H4 (cell line): ENCODE data around the gene COX4I1. TPM values are rescaled to one million over a fixed set of nuclear protein-coding genes. Genes with fewer than 3 reads are reported as not detected.

ENCODE experiments used
- DNase-seq: peaks from one replicate; pipeline ENCODE4 v3.0.0-alpha.2; 2015; ENCODE audit warnings: low spot score
- total RNA-seq: library from RNA; depleted of rRNA; stranded (reverse); fragments of >200 nt; shearing (Covaris generic); gene quantifications from 2 replicates; pipeline ENCODE4 v1.2.3, GENCODE V29; 2014

The COX4I1 gene
- total RNA-seq, 1 experiment from 2014 or later: 685 TPM

- no peak for DNase-seq
These were observed 41.3 kb downstream of the COX4I1 start for GRCh38 chr16:85840801-85841200.

GRCh38 chr16:85842435-85842834 lies 42.9 kb downstream of the COX4I1 start:
- DNase-seq: no peak

GRCh38 chr16:85842848-85843247 lies 43.4 kb downstream of the COX4I1 start:
- no peak for DNase-seq

- no peak for DNase-seq
These were observed 44.1 kb downstream of the COX4I1 start for GRCh38 chr16:85843471-85844168.

DNA sequence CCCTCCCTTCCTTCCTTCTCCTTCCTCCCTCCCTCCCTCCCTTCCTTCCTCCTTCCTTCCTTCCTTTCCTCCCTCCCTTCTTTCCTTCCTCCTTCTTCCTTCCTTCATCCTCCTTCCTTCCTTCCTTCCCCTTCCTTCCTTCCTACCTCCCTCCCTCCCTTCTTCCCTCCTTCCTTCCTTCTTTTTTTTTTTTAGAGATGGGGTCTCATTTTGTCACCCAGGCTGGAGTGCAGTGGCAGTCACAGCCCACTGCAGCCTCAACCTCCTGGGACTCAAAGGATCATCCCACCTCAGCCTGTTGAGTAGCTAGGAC lies 44.6 kb downstream of the COX4I1 start:
- no peak for DNase-seq

DNA sequence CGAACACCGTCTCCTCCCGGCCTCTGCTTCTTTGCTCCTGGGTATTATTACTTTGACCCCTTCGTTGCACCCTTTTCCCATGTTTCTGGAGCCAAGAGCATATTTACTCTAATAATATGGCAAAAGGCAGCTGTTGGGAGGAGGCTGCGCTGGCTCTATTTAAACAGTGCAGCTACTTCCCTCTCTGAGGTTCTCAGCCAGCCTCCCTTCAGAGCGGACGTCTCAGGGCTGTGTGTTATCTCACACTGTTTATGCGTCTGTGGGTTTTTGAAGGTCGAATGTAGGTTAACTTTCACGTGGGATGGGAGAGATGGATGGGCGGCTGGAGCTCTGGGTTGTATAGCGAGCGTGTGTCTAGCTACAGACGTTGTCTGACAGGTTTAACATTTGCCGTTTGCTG lies 45.3 kb downstream of the COX4I1 start:
- DNase-seq: no peak

DNA sequence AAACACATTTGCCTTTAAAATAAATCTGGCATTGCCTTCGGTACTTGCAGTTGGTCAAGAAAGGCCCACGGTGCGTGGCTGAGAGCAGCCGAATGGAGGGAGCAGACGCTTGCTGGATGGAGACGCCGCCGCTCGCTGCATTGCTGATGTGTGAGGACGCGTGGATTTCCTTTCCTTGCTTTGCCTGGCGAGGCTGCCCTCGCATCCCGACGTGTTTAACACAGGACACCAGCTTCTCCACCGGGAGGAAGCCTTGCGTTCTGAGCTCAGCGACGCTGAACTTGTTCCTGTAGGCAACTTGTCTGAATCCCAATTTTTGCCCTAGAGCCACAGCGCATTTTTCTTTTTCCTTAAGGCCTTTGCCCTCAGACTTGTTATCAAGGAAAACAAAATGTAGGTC lies 45.8 kb downstream of the COX4I1 start:
- DNase-seq: no peak

DNA sequence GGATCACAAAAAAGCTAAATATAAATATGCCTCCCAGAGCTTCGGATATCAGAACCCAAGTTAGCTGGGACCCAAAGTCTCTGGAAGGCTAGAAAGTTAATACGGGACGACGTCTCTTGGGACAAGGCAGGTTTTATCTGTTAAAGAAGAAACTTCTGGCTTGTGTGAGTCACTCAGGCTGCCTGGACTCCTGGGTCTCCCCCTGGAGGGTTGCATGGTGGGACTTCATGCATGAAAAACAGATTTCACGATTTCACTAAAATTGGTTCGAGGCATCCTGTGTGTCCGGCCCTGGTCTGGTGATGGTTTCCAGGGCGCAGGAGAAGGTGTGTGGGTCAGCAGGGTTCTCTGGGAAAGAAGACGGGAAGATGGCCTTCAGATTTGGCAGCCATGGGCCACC lies 47.0 kb downstream of the COX4I1 start:
- no peak for DNase-seq

DNA sequence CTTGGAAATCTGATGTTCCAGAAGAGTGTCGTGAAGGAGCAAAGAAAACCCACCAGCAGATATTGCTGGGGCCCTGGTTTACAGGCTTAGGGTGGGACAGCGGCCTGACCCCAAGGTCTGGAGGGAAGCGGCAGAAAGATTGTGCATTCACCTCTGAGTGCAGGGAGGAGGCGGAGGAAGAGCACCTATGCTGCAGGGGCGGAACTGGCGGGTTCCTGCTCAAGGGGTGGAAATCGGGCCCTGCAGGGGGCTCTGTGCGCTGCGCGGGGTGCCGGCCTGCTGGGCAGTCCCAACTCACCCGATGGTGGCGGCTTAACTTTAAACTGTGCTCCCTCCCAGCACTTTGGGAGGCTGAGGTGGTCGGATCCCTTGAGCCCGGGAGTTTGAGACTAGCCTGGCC lies 47.5 kb downstream of the COX4I1 start:
- DNase-seq: no peak

- DNase-seq: no peak
These were observed 48.4 kb downstream of the COX4I1 start for GRCh38 chr16:85847681-85848601.

DNA sequence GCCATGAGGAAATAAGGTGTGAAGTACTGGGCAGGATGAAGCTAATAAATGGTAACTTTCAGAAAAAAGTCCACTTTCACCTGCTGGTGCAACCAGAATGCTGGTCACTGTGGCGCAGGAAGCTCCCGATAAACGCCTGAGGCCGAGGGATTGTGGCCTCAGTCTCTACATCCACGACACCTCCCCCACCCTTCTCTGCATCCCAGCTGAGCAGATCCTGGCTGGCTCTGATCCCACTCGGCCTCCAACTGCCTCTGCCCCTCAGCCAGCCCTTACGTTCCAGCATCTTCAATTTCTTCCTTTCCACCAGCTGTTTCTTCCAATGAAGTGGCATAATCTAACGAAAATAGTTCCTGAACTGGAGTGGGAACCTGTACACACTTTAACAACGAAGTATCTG lies 49.5 kb downstream of the COX4I1 start:
- no peak for DNase-seq

GRCh38 chr16:85849388-85849787 lies 49.9 kb downstream of the COX4I1 start:
- DNase-seq: no peak

- peak; percentile 41 for DNase-seq
These were observed 50.9 kb downstream of the COX4I1 start for GRCh38 chr16:85850344-85850880.

GRCh38 chr16:85851034-85851785 lies 51.7 kb downstream of the COX4I1 start:
- DNase-seq: no peak

DNA sequence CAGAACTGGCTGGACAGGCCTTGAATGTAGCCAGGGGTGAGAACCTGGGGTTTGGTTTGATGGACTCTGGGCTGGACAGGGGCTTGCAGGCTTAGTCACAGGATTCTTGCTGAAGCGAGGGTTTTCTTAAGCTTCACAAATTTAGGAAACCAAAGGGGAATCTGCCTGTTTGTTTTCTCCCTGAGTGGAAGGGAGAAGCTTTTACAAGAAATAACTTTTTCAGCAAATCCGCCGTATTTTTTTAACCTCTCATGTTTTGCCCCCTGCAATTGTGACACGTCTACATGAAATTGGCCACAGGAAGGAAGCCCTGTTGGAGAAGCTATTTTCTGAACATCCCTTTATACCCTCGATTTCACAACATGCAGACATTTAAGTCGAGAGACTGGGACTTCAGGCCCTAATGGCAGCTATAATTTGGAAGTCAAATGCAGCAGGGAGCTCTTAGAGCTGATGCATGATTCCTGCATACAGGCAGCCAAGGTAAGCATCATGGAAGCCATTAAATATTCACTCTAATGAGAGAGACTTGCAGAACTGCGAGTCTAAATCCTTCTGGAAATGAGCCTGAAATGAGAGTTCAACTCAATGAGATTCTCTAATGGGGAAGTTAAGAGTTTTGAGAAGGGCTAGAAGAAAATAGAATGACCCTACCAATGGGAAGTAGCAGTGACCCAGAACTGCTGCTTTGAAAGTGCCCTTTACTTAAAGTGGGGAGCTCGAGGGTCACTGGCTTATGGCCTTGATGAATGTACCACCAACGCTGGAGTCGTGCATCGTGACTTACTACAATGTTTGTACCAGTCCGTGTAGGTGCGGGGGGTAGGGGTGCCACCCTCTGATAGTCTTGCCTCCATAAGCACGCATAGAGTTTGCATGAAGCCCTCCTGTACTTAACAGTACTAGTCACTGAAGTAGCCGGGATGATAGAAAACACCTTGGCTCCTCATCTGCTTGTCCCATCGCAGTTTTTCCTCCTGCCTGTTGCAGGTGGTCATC lies 54.4 kb downstream of the COX4I1 start:
- DNase-seq: no peak

DNA sequence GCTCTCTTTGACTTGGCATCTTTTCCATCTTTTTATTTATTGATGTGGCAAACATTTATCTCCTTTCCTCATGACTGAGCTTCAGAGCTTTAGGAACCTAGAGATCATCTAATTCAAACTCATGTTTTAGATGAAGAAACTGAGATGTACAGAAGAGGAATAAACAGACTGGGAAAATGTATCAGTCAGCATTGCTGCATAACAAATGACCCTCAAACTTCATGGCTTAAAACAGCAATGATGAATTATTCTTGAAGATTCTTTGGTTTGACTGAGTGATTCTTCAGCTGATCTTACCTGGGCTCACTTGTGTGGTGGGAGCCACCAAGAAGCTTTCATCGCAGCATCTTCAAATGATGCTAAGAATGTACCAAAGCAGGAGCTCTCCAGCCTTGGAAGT lies 55.4 kb downstream of the COX4I1 start:
- DNase-seq: no peak

- DNase-seq: no peak
These were observed 56.6 kb downstream of the COX4I1 start for GRCh38 chr16:85856079-85856478.

- DNase-seq: no peak
These were observed 57.1 kb downstream of the COX4I1 start for GRCh38 chr16:85856585-85856984.
